Body of pancreas (tissue), 4 donors: ENCODE data around the gene ATP8A2.

Experiments used
- POLR2A ChIP-seq, 3 donors: fragments of 450-650 bp; IDR thresholded peaks; one replicate each; pipeline ENCODE4 v1.6.1; 2016; ENCODE audit warnings: antibody characterized with exemption in 3 of 3, mild to moderate bottlenecking in 2 of 3
- TF ChIP-seq, protein P1 (sequence below), 7 experiments: fragments of 450-650 bp in 4 of 7; fragments of 200-600 bp in 3 of 7; sonication (generic) in 3 of 7; IDR thresholded peaks; one replicate each; pipeline ENCODE4 v1.5.1; 2016 to 2019; ENCODE audit warnings: antibody characterized with exemption in 7 of 7

DNA sequence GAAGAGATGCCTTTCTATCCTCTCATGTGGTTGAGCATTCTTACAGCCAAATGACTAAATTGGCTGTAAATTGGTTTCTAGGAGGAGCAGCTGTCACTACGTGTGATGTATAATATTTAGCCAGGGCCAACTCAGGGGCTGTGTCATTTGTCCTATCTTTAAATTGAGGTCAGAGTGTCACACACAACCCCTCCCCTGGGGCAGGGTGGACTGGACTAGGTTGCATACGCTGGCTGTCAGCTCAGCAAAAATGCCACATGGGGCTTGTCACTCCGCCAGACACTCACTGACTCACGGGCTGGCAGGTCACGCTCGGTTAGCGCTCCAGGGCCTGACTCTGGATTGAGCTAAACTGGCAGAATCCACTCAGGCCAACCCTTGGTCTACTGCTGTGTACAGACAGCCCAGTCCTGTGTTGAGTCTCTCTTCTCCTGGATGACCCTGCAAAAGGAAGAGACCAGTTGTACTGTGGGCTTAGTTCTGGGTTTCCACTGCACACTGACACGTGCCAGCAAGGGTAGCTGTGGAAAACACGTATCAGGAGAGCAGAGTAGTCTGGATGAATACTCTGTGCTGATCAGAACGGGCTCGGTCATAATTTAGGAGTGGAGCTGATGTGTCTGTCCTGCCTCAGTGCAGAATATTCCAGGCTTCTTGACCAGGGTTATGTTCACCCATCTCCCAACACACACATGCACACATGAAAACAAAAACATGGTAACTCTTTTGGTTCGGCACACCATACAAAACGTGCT lies 650.9 kb downstream of the ATP8A2 start:
- TF ChIP-seq, protein P1, sequence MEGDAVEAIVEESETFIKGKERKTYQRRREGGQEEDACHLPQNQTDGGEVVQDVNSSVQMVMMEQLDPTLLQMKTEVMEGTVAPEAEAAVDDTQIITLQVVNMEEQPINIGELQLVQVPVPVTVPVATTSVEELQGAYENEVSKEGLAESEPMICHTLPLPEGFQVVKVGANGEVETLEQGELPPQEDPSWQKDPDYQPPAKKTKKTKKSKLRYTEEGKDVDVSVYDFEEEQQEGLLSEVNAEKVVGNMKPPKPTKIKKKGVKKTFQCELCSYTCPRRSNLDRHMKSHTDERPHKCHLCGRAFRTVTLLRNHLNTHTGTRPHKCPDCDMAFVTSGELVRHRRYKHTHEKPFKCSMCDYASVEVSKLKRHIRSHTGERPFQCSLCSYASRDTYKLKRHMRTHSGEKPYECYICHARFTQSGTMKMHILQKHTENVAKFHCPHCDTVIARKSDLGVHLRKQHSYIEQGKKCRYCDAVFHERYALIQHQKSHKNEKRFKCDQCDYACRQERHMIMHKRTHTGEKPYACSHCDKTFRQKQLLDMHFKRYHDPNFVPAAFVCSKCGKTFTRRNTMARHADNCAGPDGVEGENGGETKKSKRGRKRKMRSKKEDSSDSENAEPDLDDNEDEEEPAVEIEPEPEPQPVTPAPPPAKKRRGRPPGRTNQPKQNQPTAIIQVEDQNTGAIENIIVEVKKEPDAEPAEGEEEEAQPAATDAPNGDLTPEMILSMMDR (IDR thresholded peaks at IDR 0.05) = no peak
- TF ChIP-seq POLR2A (IDR thresholded peaks at IDR 0.05) = no peak
